DOHH2 (cell line): Measurements from ENCODE around the gene MTFP1.

Source experiments
- H3F3A ChIP-seq: fragments of 200-600 bp; sonication (generic), shearing (Covaris generic); 2 replicates; pipeline ENCODE4 v1.6.0; 2016; ENCODE audit warnings: antibody characterized with exemption, mild to moderate bottlenecking; ENCODE audit not compliant: control insufficient read depth, insufficient read depth
- H3K27ac ChIP-seq: fragments of 200-600 bp; sonication (generic); 2 replicates; pipeline ENCODE4 v1.5.1; 2014; ENCODE audit warnings: low read depth, mild to moderate bottlenecking, low read length, moderate library complexity
- H3K27me3 ChIP-seq: fragments of 200-600 bp; sonication (generic); 2 replicates; pipeline ENCODE4 v1.6.1; 2014; ENCODE audit warnings: mild to moderate bottlenecking, low read length, mixed read lengths; ENCODE audit not compliant: control insufficient read depth
- H3K36me3 ChIP-seq: fragments of 200-600 bp; sonication (generic); 2 replicates; pipeline ENCODE4 v1.6.1; 2014; ENCODE audit warnings: mild to moderate bottlenecking, low read length, moderate library complexity, mixed read lengths; ENCODE audit not compliant: control insufficient read depth
- H3K4me1 ChIP-seq: fragments of 200-600 bp; sonication (generic); 2 replicates; pipeline ENCODE4 v1.6.1; 2014; ENCODE audit warnings: mild to moderate bottlenecking, low read length, mixed read lengths; ENCODE audit not compliant: control insufficient read depth
- H3K4me2 ChIP-seq: fragments of 200-600 bp; sonication (generic); 2 replicates; pipeline ENCODE4 v1.6.0; 2014; ENCODE audit warnings: mild to moderate bottlenecking, low read length, moderate library complexity
- H3K4me3 ChIP-seq: fragments of 200-600 bp; sonication (generic); 2 replicates; pipeline ENCODE4 v1.5.1; 2014; ENCODE audit warnings: mild to moderate bottlenecking, low read length, mixed read lengths
- H3K79me2 ChIP-seq: fragments of 200-600 bp; sonication (generic); 2 replicates; pipeline ENCODE4 v1.6.1; 2014; ENCODE audit warnings: mild to moderate bottlenecking, low read length, mixed read lengths; ENCODE audit not compliant: control insufficient read depth
- H3K9me2 ChIP-seq: fragments of 200-600 bp; sonication (generic); replicated peaks from 2 replicates; pipeline ENCODE4 v1.6.1; 2014; ENCODE audit warnings: mild to moderate bottlenecking, low read length, mixed read lengths; ENCODE audit not compliant: control insufficient read depth
- H3K9me3 ChIP-seq: fragments of 200-600 bp; sonication (generic); 2 replicates; pipeline ENCODE4 v1.6.1; 2014; ENCODE audit warnings: antibody characterized with exemption, low read length, mixed read lengths; ENCODE audit not compliant: control insufficient read depth, insufficient read depth
- H4K20me1 ChIP-seq: fragments of 200-600 bp; sonication (generic); 2 replicates; pipeline ENCODE4 v1.6.0; 2014; ENCODE audit warnings: low read depth, mild to moderate bottlenecking, antibody characterized with exemption, low read length, moderate library complexity; ENCODE audit not compliant: control insufficient read depth, insufficient read depth
- EZH2phosphoT487 ChIP-seq: fragments of 200-600 bp; sonication (generic); IDR thresholded peaks from 2 replicates; pipeline ENCODE4 v1.6.1; 2017; ENCODE audit warnings: borderline replicate concordance, mild to moderate bottlenecking, antibody characterized with exemption, low read length, moderate library complexity, mixed read lengths
- TF ChIP-seq, protein P1 (sequence below): fragments of 200-600 bp; sonication (generic); IDR thresholded peaks from one replicate; pipeline ENCODE4 v1.5.1; 2014; ENCODE audit warnings: antibody characterized with exemption, mild to moderate bottlenecking, low read depth, low read length; ENCODE audit not compliant: poor library complexity, severe bottlenecking

The MTFP1 gene

DNA sequence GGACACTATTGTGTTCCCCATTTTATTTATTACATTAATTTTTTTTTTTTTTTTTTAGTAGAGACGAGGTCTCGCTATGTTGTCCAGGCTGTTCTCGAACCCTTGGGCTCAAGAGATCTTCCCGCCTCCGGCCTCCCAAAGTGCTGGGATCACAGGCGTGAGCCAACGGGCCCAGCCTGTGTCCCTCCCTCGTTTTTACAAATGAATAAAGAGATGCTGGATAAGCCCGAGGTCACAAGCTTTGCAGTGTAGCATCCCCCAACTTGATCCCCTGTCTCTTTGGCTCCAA lies 297 bp upstream of the MTFP1 start:
- Histone ChIP-seq H3K9me3 (no peaks in the 10 kb centered on the region), H3K79me2 (peaks cover 56% of the 10 kb centered on the region), H3K27ac (peak overlapping the region; percentile 67), H3K27me3 (no peaks in the 10 kb centered on the region), H3K36me3 (peaks cover 68% of the 10 kb centered on the region), H3K4me3 (peak overlapping the region; percentile 95), H3K4me2 (peak overlapping the region; percentile 99), H4K20me1 (0 out of 2 replicates have a peak, but pooled peaks cover 10% of the 10 kb centered on the region), H3K4me1 (peaks cover 41% of the 10 kb centered on the region), H3F3A (peaks cover 15% of the 10 kb centered on the region), H3K9me2 (no peaks in the 10 kb centered on the region)
- TF ChIP-seq, protein P1, sequence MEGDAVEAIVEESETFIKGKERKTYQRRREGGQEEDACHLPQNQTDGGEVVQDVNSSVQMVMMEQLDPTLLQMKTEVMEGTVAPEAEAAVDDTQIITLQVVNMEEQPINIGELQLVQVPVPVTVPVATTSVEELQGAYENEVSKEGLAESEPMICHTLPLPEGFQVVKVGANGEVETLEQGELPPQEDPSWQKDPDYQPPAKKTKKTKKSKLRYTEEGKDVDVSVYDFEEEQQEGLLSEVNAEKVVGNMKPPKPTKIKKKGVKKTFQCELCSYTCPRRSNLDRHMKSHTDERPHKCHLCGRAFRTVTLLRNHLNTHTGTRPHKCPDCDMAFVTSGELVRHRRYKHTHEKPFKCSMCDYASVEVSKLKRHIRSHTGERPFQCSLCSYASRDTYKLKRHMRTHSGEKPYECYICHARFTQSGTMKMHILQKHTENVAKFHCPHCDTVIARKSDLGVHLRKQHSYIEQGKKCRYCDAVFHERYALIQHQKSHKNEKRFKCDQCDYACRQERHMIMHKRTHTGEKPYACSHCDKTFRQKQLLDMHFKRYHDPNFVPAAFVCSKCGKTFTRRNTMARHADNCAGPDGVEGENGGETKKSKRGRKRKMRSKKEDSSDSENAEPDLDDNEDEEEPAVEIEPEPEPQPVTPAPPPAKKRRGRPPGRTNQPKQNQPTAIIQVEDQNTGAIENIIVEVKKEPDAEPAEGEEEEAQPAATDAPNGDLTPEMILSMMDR: no peak
- TF ChIP-seq EZH2phosphoT487: no peak

DNA sequence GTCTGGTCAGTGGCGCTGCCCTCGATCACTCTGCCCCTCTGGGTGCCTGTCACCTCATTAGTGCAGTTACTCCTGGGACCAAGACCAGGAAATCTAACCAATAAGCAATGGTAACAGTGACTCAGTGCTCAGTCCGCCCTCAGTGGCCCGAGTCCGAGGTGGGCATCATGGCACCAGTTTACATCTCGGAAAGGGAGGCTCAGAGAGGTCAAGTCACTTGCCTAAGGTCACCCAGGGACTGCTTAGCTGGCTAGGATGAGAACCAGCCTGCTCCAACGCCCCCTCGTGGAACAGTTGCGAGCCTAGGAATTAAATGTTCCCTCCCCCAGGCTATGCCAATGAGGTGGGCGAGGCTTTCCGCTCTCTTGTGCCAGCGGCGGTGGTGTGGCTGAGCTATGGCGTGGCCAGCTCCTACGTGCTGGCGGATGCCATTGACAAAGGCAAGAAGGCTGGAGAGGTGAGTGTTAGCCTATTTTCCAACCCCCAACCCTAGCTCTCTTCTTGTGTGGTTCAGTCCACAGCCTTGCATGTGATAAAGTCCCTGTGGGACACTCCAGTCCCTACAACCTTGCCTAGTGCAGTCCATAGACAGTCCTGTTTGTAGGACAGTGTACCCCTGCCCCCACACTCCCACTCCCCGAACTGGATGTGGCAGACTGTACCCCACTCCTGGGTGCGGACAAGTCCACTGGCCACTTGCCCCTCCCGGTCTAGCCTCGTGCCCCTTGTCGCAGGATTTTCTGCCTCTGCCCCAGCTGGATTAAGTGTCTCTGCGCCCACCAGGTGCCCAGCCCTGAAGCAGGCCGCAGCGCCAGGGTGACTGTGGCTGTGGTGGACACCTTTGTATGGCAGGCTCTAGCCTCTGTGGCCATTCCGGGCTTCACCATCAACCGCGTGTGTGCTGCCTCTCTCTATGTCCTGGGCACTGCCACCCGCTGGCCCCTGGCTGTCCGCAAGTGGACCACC lies 1.1 kb downstream of the MTFP1 start:
- TF ChIP-seq, protein P1: peak; percentile 82
- TF ChIP-seq EZH2phosphoT487: no peak
- H3K4me1 ChIP-seq: peaks cover 38% of the 10 kb centered on the region

GRCh38 chr22:30427871-30428270 lies 2.3 kb downstream of the MTFP1 start:
- Histone ChIP-seq H3F3A (peaks cover 19% of the 10 kb centered on the region), H3K4me2 (no peak overlapping the region), H3K27ac (no peak overlapping the region)

More for the DNA sequence above, 1.1 kb downstream of the MTFP1 start:
- H3K27me3 ChIP-seq: no peaks in the 10 kb centered on the region
- no peaks in the 10 kb centered on the region for H3K9me2 ChIP-seq
- peak overlapping the region; percentile 95 for H3K4me3 ChIP-seq
- H3K9me3 ChIP-seq: no peaks in the 10 kb centered on the region
- H3F3A ChIP-seq: peaks cover 21% of the 10 kb centered on the region
- H3K36me3 ChIP-seq: peaks cover 55% of the 10 kb centered on the region
- H3K79me2 ChIP-seq: peaks cover 52% of the 10 kb centered on the region
- peak overlapping the region; percentile 67 for H3K27ac ChIP-seq
- H4K20me1 ChIP-seq: 0 out of 2 replicates have a peak, but pooled peaks cover 10% of the 10 kb centered on the region
- H3K4me2 ChIP-seq: peak overlapping the region; percentile 99

More at GRCh38 chr22:30427871-30428270, 2.3 kb downstream of the MTFP1 start:
- peaks cover 50% of the 10 kb centered on the region for H3K36me3 ChIP-seq
- TF ChIP-seq, protein P1: no peak
- TF ChIP-seq EZH2phosphoT487: no peak
- H3K9me2 ChIP-seq: no peaks in the 10 kb centered on the region
- peaks cover 40% of the 10 kb centered on the region for H3K79me2 ChIP-seq
- H3K27me3 ChIP-seq: no peaks in the 10 kb centered on the region
- H3K4me3 ChIP-seq: no peak overlapping the region
- H3K4me1 ChIP-seq: peaks cover 26% of the 10 kb centered on the region
- no peaks in the 10 kb centered on the region for H3K9me3 ChIP-seq
- 0 out of 2 replicates have a peak, but pooled peaks cover 10% of the 10 kb centered on the region for H4K20me1 ChIP-seq
